NCI-H526 treated with DMSO at 0.1 percent for 48 hours (cell line): ENCODE results near the gene OR52E6.

Experiments
- DNase-seq: peaks from one replicate; lab custom pipeline; 2025; lab: John Stamatoyannopoulos, UW

Gene OR52E6

DNA sequence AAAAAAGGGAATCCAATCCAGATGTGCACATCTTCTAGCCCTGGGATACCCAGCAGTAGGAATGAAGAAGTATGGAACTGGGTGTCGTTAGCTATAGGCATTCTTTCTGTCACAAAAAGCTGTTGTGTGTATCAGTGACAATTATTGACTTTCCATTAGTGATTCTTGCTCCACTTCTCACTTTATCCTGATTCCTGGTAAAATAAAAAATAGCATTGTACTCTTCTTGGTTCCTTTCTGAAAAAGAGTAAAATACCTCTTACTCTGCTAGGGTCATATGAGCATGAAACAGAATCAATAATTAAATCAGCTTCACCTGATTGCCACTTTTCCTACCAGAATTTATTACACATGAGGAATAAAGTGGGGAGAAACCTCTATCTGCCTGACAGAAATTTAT, at the start of gene OR52E6:
Gene OR52E6, minus strand, starts transcription at position 101 of the 400 bp plus-strand sequence. Its CDS starts 0 bp downstream, at position 101.
- DNase-seq, result no peak

DNA sequence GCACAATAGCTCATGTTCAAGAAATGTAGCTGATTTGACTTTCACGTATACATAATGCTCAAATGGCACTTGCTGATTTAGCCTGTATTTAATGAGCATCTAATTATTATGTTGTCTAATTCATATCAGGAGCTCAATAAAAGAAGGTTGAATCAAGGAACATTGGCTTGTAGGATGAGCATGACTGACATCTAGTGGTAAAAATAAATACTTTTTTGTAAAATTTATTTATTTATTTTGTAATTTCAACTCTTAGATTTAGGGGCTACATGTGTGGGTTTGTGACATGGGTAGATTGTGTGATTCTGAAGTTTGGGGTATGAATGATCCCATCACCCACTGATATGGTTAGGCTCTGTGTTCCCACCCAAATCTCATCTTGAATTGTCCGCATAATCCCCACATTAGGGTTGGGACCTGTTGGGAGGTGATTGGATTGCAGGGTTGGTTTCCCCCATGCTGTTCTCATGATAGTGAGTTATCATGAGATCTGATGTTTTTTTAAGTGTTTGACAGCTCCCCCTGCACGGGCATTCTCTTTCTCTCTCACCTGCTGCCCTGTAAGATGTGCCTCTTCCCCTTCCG, 49.6 kb upstream of the OR52E6 start:
- DNase-seq, result peak; percentile 4

DNA sequence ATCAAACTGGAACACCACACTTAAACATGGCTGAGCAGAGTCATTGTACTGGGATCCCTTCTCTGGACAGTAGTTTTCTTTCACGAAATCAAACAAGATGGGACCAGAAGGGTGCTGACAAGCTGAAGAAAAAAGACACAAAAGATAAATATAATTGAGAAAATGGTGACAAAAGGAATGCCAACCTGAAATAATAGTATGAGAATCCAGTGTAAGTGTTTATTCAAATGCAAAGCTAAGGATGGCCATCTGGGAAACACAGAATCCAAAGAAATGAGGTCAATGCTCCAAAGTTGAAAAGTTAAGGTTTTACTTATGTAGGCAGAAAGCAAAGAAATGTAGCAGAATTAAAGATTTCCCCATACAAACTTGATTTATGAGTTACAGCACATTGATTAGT, 46.0 kb upstream of the OR52E6 start:
- DNase-seq, result no peak

DNA sequence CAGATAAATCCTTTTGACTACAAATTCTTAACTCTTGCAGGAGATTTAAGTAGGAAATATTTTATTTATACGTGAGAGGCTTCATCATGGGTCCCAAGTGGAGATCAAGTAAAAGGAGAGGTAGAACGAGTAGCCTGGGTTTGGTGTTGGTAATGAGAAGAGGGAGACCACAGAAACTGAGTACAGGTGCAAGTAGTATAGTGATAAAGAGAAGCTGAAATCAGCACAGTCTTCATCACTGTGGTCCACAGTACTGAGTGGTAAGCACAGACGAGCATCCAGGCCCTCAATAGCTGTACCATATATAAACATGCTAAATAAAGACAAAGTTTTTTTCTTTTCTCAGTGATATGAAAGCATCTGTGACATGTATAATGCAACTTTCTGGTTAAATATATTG, 45.5 kb upstream of the OR52E6 start:
- no peak for DNase-seq

DNA sequence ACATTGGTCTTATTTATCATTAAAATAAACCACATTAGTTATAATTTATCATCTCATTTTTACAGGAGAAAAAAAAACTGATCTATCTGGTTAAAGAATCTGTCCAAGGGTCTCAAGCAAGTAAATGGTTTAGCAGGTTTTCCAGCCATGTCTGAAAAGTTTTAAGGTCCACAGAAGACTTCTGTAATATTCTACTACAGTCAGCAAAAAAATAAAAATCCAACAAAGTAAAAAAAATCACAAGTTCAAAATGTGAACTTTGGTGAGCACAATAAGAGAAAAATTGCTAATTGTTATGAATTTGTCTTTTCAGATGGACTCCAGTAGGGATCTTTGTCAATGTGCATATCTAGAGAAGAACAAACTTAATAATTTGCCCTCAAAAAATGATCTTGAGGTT, 40.1 kb upstream of the OR52E6 start:
- DNase-seq, result no peak

DNA sequence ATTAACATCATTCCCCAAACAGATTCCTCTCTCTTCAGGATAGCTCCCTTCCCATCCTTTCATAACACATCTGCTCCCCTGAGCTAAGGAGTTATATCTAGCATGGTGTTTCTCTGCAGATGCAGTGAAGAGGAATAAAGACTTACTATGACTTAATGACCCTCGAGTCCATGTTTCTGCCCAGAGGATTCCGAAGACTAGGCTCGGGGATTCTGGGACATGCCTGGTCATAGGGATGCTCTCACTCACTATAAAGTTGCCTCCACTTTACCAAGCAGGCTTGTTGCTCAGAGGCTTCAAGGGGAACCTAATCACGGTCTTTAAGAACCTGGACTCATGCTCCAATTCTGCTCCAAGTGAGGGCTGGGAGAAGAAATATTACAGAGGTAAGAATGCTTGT, 38.6 kb upstream of the OR52E6 start, which contains the start of gene OR52E4:
Gene OR52E4, plus strand, starts transcription at position 301 of the 400 bp plus-strand sequence. CDS start 3,664 bp downstream, outside the sequence.
- no peak for DNase-seq

DNA sequence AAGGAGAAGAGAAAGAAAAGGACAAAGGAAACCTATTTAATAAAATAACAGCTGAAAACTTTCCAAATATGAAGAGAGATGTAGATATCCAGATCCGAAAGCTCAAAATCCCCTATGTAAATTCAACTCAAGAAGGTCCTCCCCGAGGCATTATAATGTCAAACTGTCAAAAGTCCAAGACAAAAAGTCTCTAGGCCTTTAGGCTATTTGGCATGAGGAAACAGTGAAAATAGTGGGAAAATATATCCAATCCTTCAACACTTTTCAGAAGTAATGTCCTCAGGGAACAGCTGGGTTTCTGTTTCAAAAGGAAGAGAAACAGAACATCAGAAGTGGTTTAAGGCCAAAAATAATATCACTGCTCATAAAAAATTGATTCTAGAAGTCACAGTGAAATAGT, 36.9 kb upstream of the OR52E6 start:
- DNase-seq, result no peak

DNA sequence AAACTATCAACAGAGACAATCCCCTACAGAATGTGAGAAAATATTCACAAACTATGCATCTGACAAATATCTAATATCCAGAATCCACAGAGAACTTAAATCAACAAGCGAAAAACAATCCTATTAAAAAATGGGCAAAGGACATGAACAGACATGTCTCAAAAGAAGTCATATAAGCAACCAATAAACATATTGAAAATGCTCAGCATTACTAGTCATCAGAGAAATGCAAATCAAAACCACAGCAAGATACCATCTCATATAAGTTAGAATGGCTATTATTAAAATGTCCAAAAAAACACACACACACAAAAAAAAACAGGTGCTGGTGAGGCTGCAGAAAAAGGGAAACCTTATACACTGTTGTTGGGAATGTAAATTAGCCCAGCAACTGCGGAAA, 24.1 kb upstream of the OR52E6 start:
- DNase-seq, result no peak

DNA sequence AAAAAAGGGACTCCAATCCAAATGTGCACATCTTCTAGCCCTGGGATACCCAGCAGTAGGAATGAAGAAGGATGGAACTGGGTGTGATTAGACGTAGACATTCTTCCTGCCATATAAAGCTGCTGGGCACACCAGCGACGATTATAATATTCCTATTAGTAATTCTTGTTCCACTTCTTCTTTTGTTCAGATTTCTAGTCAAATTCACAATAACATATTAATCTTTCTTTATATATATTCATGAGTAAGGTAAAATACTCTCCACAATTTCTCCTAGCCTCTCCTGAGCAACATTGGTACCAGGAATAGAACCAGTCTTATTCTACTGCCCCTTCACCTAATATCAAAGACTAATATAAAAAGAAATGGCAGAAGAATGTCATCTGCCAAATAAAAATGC, 15.9 kb upstream of the OR52E6 start, which contains the start of gene OR52E8:
Gene OR52E8, minus strand, starts transcription at position 101 of the 400 bp plus-strand sequence. Its CDS starts 0 bp downstream, at position 101.
- no peak for DNase-seq

DNA sequence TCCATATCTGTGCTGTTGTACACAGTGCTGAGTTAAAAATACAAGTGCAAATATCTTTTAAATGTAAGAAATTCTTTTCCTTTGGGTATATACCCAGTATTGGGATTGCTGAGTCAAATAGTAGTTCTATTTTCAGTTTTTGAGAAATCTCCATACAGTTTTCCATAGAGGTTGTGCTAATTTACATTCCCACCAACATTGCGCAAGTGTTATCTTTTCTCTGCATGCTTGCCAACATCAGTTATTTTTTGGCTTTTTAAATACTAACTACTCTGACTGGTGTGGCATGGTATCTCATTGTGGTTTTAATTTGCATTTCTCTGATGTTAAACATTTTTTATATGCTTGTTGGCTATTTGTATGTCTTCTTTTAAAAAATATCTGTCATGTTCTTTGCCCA, 9.3 kb upstream of the OR52E6 start:
- DNase-seq, result no peak

DNA sequence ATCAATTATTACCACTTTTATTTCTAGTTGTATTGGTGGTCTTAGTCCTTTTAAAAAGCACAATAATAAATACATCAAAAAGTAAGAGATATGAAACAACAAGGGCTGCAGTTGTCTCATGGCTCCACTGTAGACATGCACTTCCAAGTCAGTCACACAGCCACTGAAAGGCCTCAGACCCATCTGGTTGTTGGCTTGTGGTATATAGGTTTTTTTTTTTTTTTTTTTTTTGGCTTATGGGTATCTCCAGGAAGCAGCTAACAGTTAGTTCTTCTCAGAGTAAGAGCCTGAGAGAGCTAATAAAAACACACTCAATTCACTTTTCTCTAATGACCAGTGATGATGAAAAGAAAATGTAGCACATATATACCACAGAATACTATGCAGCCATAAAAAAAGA, 6.0 kb upstream of the OR52E6 start:
- DNase-seq, result no peak

DNA sequence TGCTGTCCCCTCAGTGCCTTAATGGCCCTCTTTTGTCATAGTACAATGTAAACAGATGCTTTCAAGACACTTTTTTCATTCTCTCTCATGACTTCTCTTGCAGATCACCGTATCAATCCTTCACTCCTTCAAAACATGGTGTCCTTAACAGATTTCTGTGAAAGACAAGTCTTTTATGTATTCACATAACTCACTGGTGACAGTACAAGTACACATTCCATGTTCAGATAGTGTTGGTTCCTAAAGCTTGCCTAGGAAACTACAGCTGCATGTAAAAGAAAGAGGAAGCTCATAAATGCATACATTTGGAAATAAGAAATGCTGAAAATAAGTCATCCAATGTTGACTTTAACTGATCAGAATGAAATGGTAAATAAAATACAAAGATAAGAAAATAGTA, 5.0 kb upstream of the OR52E6 start:
- DNase-seq, result no peak

DNA sequence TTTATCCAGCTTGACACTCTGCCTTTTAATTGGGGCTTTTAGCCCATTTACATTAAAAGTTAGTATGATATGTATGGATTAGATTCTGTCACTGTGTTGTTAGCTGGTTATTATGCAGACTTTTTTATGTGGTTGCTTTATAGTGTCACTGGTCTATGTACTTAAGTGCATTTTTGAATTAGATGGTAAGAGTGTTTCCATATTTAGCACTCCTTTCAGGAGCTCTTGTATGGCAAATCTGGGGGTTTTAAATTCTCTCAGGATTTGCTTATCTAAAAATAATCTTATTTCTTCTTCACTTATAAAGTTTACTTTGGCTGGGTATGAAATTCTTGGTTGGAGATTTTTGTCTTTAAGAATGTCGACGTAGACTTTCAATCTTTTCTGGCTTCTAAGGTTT, 4.0 kb downstream of the OR52E6 start:
- DNase-seq, result no peak

DNA sequence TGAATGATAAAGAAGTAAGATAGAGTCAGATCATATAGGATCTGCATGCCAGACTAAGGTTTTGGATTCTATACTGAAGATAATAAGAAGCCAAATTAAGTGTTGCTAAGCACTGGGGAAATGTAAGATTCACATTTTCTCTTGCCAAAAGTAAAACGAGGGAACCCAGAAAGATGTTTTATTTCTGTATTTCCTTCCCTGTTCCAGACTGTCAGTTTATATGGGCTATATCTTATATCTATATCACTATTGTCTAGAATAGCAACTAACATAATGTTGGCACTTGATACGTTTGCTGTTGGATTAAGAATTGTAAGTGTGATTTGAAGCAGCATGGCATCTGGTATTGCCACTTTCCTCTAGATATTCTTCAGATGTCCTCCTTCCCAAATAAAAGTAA, 8.3 kb downstream of the OR52E6 start:
- DNase-seq, result no peak

DNA sequence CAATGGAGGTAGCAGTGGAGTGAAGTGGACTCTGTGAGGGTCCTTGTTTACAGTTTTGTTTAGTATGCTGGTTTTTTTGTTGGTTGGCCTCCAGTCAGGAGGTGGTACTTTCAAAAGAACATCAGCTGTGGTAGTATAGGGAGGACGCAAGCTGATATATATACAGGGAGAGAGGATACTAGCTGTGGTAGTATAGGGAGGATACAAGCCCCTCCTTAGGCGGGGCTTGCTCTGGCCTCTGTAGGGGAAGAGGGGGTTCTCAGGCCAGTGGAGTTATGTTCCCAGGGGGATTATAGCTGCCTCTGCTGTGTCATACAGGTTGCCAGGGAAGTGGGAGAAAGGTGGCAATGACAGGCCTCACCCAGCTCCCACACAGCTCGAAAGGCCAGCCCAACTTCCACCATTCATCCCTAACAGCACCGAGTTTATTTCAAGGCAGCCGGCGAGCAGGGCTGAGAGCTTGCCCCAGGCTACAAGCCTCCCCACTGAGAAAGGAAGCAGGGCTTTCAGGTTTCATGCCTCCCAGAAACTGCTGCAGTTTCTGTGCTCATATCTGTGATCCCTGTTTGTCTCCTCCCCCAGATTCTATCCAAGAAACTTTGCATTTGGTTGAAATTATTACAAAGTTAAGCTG, 10.4 kb downstream of the OR52E6 start:
- DNase-seq, result no peak

DNA sequence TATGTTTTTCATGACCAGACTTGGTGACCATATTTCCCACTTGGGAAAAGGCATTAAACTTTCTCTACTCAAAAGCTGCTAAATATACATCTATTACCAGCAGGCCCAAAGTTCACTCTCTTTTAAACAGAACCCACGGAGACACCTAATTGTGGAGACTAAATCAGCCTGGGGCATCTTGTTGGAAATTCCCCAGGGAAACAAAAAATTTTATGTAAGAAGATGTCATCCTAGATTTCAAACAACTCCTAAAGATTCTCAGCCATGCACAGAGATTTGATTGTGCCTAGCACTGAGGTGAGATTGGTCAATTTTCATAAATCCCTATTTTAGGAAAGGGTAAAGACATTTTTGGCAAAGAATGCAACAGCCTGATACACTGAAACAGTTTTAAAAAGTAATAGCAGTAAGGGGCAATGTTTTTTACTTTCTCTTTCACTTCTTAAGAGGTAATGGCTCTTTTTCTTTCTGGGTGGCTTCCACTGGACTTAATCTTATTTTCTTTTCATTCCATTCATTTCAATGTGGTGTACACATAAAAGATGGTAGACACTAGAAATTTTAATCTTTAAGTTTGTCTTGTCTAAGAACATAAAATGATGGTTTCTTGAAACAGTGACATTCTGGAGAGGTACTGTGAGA, 23.3 kb downstream of the OR52E6 start:
- DNase-seq, result no peak

DNA sequence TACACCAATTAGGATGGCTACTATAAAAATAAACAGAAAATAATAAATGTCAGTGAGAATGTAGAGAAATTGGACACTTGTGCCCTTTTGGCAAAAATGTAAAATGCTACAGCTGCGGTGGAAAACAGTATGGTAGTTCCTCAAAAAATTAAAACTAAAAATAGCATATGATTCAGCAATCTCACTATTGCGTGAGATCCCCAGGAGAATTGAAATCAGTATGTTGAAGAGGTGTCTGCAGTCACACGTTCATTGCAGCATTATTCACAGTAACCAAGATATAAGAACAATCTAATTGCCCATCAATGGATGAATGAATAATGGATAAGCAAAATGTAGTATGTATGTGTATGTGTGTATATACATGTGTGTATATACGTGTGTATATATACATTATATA, 26.2 kb downstream of the OR52E6 start:
- DNase-seq, result no peak

DNA sequence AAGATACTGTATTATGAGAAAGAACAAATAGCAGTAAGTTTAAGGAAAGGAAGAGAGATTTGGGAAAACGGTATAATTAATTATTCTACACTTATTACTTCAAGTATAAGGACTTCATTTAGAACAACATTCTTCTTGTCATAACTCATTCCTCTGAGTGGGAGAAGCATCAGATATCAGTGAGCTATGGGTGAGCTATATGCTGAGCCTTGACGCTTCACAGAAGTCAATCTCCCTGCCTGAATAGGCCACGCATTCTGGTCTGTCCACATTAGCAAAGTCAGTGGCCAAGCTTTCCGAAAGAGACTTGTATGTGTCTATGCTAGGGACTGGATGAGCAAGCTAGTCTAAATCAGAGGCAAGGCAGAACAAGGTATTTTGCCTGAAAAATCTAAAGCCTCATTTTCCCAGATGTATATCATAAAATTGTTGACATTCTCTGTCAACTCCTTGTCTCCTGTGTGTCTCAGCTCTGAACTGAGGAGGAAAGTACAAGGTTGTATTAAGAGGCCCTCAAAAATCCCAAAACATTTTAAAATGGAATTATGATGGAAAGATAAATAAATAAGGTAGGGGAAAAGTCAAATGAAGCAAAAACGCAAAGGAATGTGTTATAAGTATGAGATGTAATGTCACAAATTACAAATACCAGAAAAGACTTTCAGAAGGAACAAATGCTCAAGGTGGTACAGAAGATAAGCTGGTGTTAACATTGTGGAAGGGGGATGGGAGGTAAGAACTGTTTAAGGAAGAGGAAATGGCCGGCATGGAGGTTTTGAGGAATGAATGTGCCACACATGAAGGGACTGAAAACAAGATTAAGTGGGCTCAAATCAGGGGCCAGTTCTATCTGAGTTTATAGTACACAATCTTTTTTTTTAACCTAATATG, 31.5 kb downstream of the OR52E6 start:
- no peak for DNase-seq

DNA sequence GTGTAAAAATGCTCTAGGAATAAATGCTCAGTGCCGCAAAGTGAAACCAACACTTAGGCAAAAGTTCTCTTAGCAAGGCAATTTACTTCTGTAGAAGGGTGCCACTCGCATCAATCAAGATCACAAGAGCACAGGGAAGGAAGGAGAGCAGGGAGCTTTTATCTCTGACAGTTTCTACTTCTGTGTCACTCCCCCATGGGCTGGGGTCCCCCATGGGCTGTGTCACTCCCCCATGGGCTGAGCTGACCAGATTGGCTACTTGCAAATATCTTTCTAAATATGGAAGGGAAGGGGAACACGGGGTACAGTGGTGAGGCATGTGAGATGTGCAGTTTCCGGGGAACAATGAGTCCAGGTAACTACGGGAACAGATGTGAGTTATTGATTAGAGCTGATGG, 32.6 kb downstream of the OR52E6 start:
- no peak for DNase-seq

DNA sequence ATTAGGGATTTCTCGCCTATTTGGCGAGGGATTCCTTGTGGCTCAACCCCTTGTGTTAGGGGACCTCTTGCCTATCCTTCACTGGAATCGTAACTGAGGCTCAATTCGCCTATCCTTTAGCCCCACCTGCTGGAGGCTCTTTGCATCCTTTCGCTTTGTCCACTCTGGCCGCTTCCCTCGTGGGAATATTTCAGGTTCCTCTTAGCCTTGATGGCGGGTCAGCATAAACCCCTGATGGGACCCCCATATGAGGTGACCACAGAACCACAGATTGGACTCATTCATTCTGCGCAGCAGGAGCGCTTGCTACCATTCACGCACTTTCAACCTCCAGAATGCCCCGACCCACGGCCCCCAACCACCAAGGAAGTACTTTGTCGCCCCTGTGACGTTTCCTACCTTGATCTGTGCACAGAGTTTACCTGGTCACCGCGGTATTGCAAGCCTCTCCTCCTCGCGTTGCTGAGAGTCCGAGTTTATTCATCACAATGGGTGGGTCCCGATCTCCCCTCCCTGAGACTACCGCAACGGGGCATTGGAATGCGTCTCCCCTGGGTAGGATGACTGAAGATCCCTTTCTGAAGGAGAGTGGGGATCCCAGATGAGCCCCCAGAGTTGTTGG, 33.1 kb downstream of the OR52E6 start, which contains the start of gene OR52N2:
Gene OR52N2, plus strand, starts transcription at position 425 of the 622 bp plus-strand sequence. CDS start 11,412 bp downstream, outside the sequence.
- DNase-seq, result peak; percentile 26

DNA sequence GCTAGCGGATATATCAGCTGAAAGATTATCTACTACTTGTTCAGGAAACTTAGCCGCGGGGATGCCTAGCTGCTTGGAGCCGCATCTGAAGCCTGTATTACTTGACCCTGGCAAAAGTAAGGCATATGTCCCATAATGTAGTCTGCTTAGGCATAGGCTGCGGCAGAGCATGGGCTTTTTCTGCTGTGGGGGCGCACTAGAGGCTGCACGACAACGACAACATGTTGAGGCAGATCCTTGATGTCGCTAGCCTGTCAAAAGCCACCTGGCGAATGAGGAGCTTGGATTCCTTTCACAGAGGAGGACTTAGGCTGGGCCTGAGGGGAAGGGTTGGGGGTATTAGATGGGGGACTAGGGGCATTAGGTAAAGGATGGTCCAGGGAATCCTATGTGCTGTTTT, 34.1 kb downstream of the OR52E6 start:
- DNase-seq, result no peak

DNA sequence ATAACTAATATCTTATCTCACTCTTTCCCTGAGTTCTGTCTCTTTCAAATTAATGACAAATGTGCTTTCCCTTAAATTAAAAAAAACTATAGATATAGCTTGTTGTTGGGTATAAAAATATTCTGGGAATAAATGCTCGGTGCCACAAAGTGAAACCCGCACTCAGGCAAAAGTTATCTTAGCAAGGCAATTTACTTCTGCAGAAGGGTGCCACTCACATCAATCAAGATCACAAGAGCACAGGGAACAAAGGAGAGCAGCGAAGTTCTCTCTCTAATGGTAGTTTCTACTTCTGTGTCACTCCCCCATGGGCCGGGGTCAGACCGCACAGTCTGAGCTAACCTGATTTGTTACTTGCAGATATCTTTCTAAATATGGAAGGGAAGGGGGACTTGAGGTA, 37.7 kb downstream of the OR52E6 start:
- DNase-seq, result no peak
